HCT116 (cell line): ENCODE results near the gene RYR2.

Experiments used
- CEBPB ChIP-seq: IDR thresholded peaks from 2 replicates; pipeline ENCODE4 v1.6.1; 2012; ENCODE audit warnings: low read depth
- CTCF ChIP-seq, 3 experiments: fragments of 200-600 bp in 1 of 3; sonication (generic) in 1 of 3; IDR thresholded peaks in 2 of 3; conservative IDR thresholded peaks in 1 of 3; 2 replicates each; pipeline ENCODE4 v1.5.1; 2012 to 2017; ENCODE audit warnings: low read depth in 2 of 3, low read length in 2 of 3, antibody characterized with exemption in 1 of 3, borderline replicate concordance in 1 of 3, control low read depth in 1 of 3, mild to moderate bottlenecking in 1 of 3, mixed read lengths in 1 of 3, mixed run types in 1 of 3, moderate library complexity in 1 of 3; ENCODE audit not compliant: insufficient read depth in 1 of 3
- EZH2 ChIP-seq: fragments of 200-600 bp; sonication (generic); IDR thresholded peaks from 2 replicates; pipeline ENCODE4 v1.6.1; 2017; ENCODE audit warnings: antibody characterized with exemption, mixed run types
- EZH2phosphoT487 ChIP-seq: fragments of 200-600 bp; IDR thresholded peaks from 2 replicates; pipeline ENCODE4 v1.6.1; 2018; ENCODE audit warnings: antibody characterized with exemption, borderline replicate concordance
- FOSL1 ChIP-seq: IDR thresholded peaks from 2 replicates; pipeline ENCODE4 v1.6.1; 2012; ENCODE audit warnings: low read depth
- POLR2A ChIP-seq: IDR thresholded peaks from 2 replicates; pipeline ENCODE4 v1.7.0; 2011; ENCODE audit warnings: borderline replicate concordance; ENCODE audit not compliant: insufficient read depth, insufficient read length; ENCODE audit errors: extremely low read depth
- POLR2AphosphoS5 ChIP-seq: IDR thresholded peaks from 2 replicates; pipeline ENCODE4 v1.6.1; 2011; ENCODE audit warnings: mild to moderate bottlenecking, low read depth, low read length, moderate library complexity
- RAD21 ChIP-seq: IDR thresholded peaks from 2 replicates; pipeline ENCODE4 v1.6.1; 2012; ENCODE audit warnings: low read depth, mild to moderate bottlenecking
- REST ChIP-seq: IDR thresholded peaks from 2 replicates; pipeline ENCODE4 v1.6.1; 2012; ENCODE audit warnings: low read depth
- SP1 ChIP-seq: IDR thresholded peaks from 2 replicates; pipeline ENCODE4 v1.6.1; 2012; ENCODE audit warnings: low read depth
- SRF ChIP-seq: IDR thresholded peaks from 2 replicates; pipeline ENCODE4 v1.6.1; 2012; ENCODE audit warnings: low read depth
- TCF7L2 ChIP-seq: IDR thresholded peaks from 2 replicates; pipeline ENCODE4 v1.7.0; 2011; ENCODE audit warnings: borderline replicate concordance, inconsistent platforms; ENCODE audit not compliant: insufficient read depth, insufficient read length; ENCODE audit errors: extremely low read depth
- ZFX ChIP-seq: fragments of 450-650 bp; IDR thresholded peaks from 2 replicates; pipeline ENCODE4 v1.6.1; 2017
- ZNF274 ChIP-seq: fragments of 200-500 bp; sonication (Bioruptor generic); IDR thresholded peaks from 2 replicates; pipeline ENCODE4 v1.6.1; 2014; ENCODE audit warnings: mild to moderate bottlenecking, low read depth, low read length, inconsistent platforms

- TF ChIP-seq CTCF (IDR thresholded peaks at IDR 0.05 in 2 of 3, conservative IDR thresholded peaks at IDR 0.05 in 1 of 3; ENCODE audit: borderline replicate concordance in 1 of 3, insufficient read depth in 1 of 3, low read depth in 2 of 3, low read length in 2 of 3) (no peak), EZH2 (no peak), POLR2AphosphoS5 (no peak), CEBPB (no peak), ZFX (no peak), FOSL1 (no peak), RAD21 (no peak), EZH2phosphoT487 (no peak), ZNF274 (no peak), SP1 (no peak), POLR2A (no peak), REST (no peak), TCF7L2 (no peak), SRF (no peak)
Measured at GRCh38 chr1:237327061-237327460, 285.1 kb downstream of the RYR2 start.
